GM12878 (cell line): ENCODE data around the gene TMEM184C. TPM values are rescaled to one million over a fixed set of nuclear protein-coding genes. Genes with fewer than 3 reads are reported as not detected.

Experiments
- ATAC-seq: fragments of 200-7000 bp; cut with Tn5 transposase; 3 replicates; pipeline ENCODE4 v1.9.1; 2020; ENCODE audit warnings: mild to moderate bottlenecking, moderate library complexity
- BruUV-seq: library from RNA; stranded (reverse); fragments of 400-500 nt; replicated peaks from 2 replicates; lab custom pipeline; 2021; lab: Mats Ljungman, UMichigan
- CTCF ChIA-PET: fragments of 300-600 bp; sonication (Branson Sonifier 250); formaldehyde crosslinking; extraction: SDS; loops from one replicate; lab custom pipeline; 2021; ENCODE audit warnings: inconsistent platforms; lab: Yijun Ruan, JAX
- POLR2A ChIA-PET: fragments of 350-600 bp; formaldehyde crosslinking; extraction: SDS; loops from one replicate; lab custom pipeline; 2021; ENCODE audit warnings: inconsistent platforms; lab: Charles Lee
- RAD21 ChIA-PET: fragments of 300-600 bp; sonication (Branson Sonifier 250); formaldehyde crosslinking; loops from one replicate; lab custom pipeline; 2023; ENCODE audit warnings: antibody characterized with exemption; ENCODE audit not compliant: unreplicated experiment; lab: Charles Lee
- SMC1A ChIA-PET: fragments of 300-600 bp; sonication (Branson Sonifier 250); formaldehyde crosslinking; loops from one replicate; lab custom pipeline; 2023; ENCODE audit not compliant: unreplicated experiment, uncharacterized antibody; lab: Charles Lee
- DNase-seq: peaks from one replicate; pipeline ENCODE4 v3.0.0-alpha.2; 2011; ENCODE audit warnings: low read depth, low spot score
- FAIRE-seq: peaks from 3 replicates; lab custom pipeline; 2011; peaks lifted over from hg19 to GRCh38; lab: Jason Lieb, UNC
- H2AFZ ChIP-seq: 2 replicates; pipeline ENCODE4 v1.6.0; 2011; ENCODE audit warnings: low read depth, low read length, control low read depth; ENCODE audit not compliant: control insufficient read depth
- H3K27ac ChIP-seq: 2 replicates; pipeline ENCODE4 v1.5.1; 2011; ENCODE audit warnings: control low read depth; ENCODE audit not compliant: control insufficient read depth, insufficient read depth
- H3K27me3 ChIP-seq, 2 experiments: replicated peaks in 1 of 2; 2 replicates each; pipeline versions ENCODE4 v1.6.0 to v1.6.1; 2011; ENCODE audit warnings: low read length in 1 of 2; ENCODE audit not compliant: control insufficient read depth in 2 of 2, insufficient read depth in 2 of 2
- H3K36me3 ChIP-seq, 2 experiments: 2 replicates each; pipeline ENCODE4 v1.5.1; 2011; ENCODE audit warnings: low read length in 1 of 2; ENCODE audit not compliant: control insufficient read depth in 2 of 2, insufficient read depth in 2 of 2
- H3K4me1 ChIP-seq: 2 replicates; pipeline ENCODE4 v1.6.1; 2011; ENCODE audit warnings: mild to moderate bottlenecking, low read length, moderate library complexity, mixed read lengths; ENCODE audit not compliant: control insufficient read depth, insufficient read depth
- H3K4me2 ChIP-seq: 2 replicates; pipeline ENCODE4 v1.6.0; 2011; ENCODE audit warnings: control low read depth; ENCODE audit not compliant: control insufficient read depth, insufficient read depth
- H3K4me3 ChIP-seq: fragments of 200-600 bp; sonication (generic); 2 replicates; pipeline ENCODE4 v1.5.1; 2016
- H3K79me2 ChIP-seq: 2 replicates; pipeline ENCODE4 v1.6.0; 2011; ENCODE audit warnings: low read length; ENCODE audit not compliant: control insufficient read depth, insufficient read depth
- H3K9ac ChIP-seq: 2 replicates; pipeline ENCODE4 v1.8.0; 2011; ENCODE audit warnings: low read length, control low read depth, mixed read lengths; ENCODE audit not compliant: control insufficient read depth, insufficient read depth
- H3K9me3 ChIP-seq: replicated peaks from 3 replicates; pipeline ENCODE4 v1.5.1; 2011; ENCODE audit warnings: mild to moderate bottlenecking, low read length; ENCODE audit not compliant: control insufficient read depth, insufficient read depth
- H4K20me1 ChIP-seq: 2 replicates; pipeline ENCODE4 v1.6.0; 2011; ENCODE audit not compliant: control insufficient read depth, insufficient read depth
- ASH2L ChIP-seq: fragments of 300-600, 200-600 bp; sonication (generic); IDR thresholded peaks from 2 replicates; pipeline ENCODE4 v1.6.1; 2017; ENCODE audit warnings: low read depth, mild to moderate bottlenecking, borderline replicate concordance
- BACH1 ChIP-seq: fragments of 450-650 bp; IDR thresholded peaks from 2 replicates; pipeline ENCODE4 v1.6.1; 2017; ENCODE audit warnings: mild to moderate bottlenecking, borderline replicate concordance
- BMI1 ChIP-seq: fragments of 450-650 bp; IDR thresholded peaks from 2 replicates; pipeline ENCODE4 v1.6.1; 2016; ENCODE audit warnings: mild to moderate bottlenecking, moderate library complexity, borderline replicate concordance
- CREB1 ChIP-seq: IDR thresholded peaks from 2 replicates; pipeline ENCODE4 v1.6.1; 2012; ENCODE audit warnings: low read depth, mild to moderate bottlenecking, inconsistent platforms
- CTCF ChIP-seq, 3 experiments: IDR thresholded peaks in 2 of 3; conservative IDR thresholded peaks in 1 of 3; 2 replicates each; pipeline ENCODE4 v1.5.1; 2011; ENCODE audit warnings: low read depth in 3 of 3, low read length in 3 of 3, mild to moderate bottlenecking in 3 of 3, control low read depth in 2 of 3, moderate library complexity in 2 of 3, inconsistent platforms in 1 of 3, mixed read lengths in 1 of 3; ENCODE audit not compliant: control insufficient read depth in 2 of 3, insufficient read depth in 1 of 3; ENCODE audit errors: extremely low read depth in 1 of 3
- EED ChIP-seq: sonication (generic); IDR thresholded peaks from 2 replicates; pipeline ENCODE4 v1.6.1; 2016; ENCODE audit warnings: antibody characterized with exemption, low read depth
- GATAD2B ChIP-seq: fragments of 450-650 bp; conservative IDR thresholded peaks from 2 replicates; pipeline ENCODE4 v1.6.1; 2017; ENCODE audit warnings: low read depth, mild to moderate bottlenecking, moderate library complexity
- NKRF ChIP-seq: fragments of 450-650 bp; conservative IDR thresholded peaks from 2 replicates; pipeline ENCODE4 v1.6.1; 2017; ENCODE audit warnings: mild to moderate bottlenecking, moderate library complexity
- SKIL ChIP-seq: fragments of 450-650 bp; IDR thresholded peaks from 2 replicates; pipeline ENCODE4 v1.6.1; 2017; ENCODE audit warnings: mild to moderate bottlenecking, low read depth, inconsistent platforms; ENCODE audit not compliant: poor library complexity, severe bottlenecking
- SMAD5 ChIP-seq: IDR thresholded peaks from 2 replicates; pipeline ENCODE4 v1.6.1; 2016; ENCODE audit warnings: antibody characterized with exemption, low read depth
- SUZ12 ChIP-seq: fragments of 200-600 bp; sonication (generic); IDR thresholded peaks from one replicate; pipeline ENCODE4 v1.6.1; 2018; ENCODE audit warnings: antibody characterized with exemption, mild to moderate bottlenecking; ENCODE audit not compliant: unreplicated experiment
- ZBTB4 ChIP-seq: fragments of 450-650 bp; formaldehyde crosslinking; IDR thresholded peaks from 2 replicates; pipeline ENCODE4 v1.4.0; 2022; ENCODE audit warnings: mild to moderate bottlenecking, moderate library complexity
- ZZZ3 ChIP-seq: IDR thresholded peaks from 2 replicates; pipeline ENCODE4 v1.6.1; 2011; ENCODE audit warnings: low read depth; ENCODE audit not compliant: control insufficient read depth, insufficient read length
- WGBS: methylation state at CpG from one replicate; pipeline ENCODE4 v1.1.6; 2016; ENCODE audit warnings: low lambda C conversion rate; ENCODE audit not compliant: insufficient replicate concordance, insufficient coverage; ENCODE audit errors: missing lambda C conversion rate; 5-methylcytosine and 5-hydroxymethylcytosine counted together
- in situ Hi-C: fragments of 300-500 bp; cut with MboI; formaldehyde crosslinking; loops from 9 replicates; pipeline ENCODE4 v1.14.3; 2018; ENCODE audit warnings: mixed read lengths
- intact Hi-C: fragments of 100-400 bp; cut with micrococcal nuclease; formaldehyde crosslinking; loops from one replicate; pipeline ENCODE4 v1.14.2; 2022; ENCODE audit not compliant: unreplicated experiment
- polyA plus RNA-seq, 11 experiments: library from polyadenylated mRNA; depleted of rRNA in 4 of 11; unstranded in 6 of 11; stranded (reverse) in 5 of 11; fragments of >200 nt; fragmentation: Nextera tagmentation in 4 of 11; fragmentation: Illumina TruSeq in 1 of 11; extraction: Ambion mirVana in 4 of 11; extraction: Trizol in 1 of 11; gene quantifications; 1 replicate in 1 of 11; 2 replicates in 10 of 11; pipeline versions ENCODE4 v1.2.1 to v1.2.3, GENCODE V29; 2011 to 2016; ENCODE audit warnings: inconsistent platforms in 2 of 11, missing spikeins in 2 of 11, low read depth in 1 of 11
- total RNA-seq, 4 experiments: library from RNA; depleted of rRNA in 3 of 4; stranded (reverse); fragments of >200 nt in 3 of 4; fragmentation: Illumina TruSeq in 1 of 4; extraction: Trizol in 1 of 4; gene quantifications; 2 replicates each; pipeline versions ENCODE4 v1.2.1 to v1.2.3, GENCODE V29; 2013 to 2021

The TMEM184C gene
- total and polyA plus RNA-seq, 10 of the 15 experiments (the other 5 are each of a cell fraction or from before 2014, with no cell fraction given): 3.4 to 22.6 (median 18.2) TPM

- RAD21 ChIA-PET: interaction anchor here (0.6 to 1.4 kb wide), 7 partner anchors 23 to 426 kb away, joined by 3 to 11 read pairs (median 5); no protein-coding TSS in a partner anchor
- 65% methylated on average over 3 of the region's 3 CpGs for WGBS
Observed at GRCh38 chr4:147587041-147587440, 30.2 kb upstream of the TMEM184C start.

More at GRCh38 chr4:147587041-147587440, 30.2 kb upstream of the TMEM184C start:
- Histone ChIP-seq H3K27ac (no peak overlapping the region), H3K4me2 (no peak overlapping the region; the same call in 1 of the 2 replicates), H3K79me2 (no peaks in the 10 kb centered on the region), H3K9ac (no peak overlapping the region), H2AFZ (no peak overlapping the region), H3K9me3 (peaks cover 4% of the 10 kb centered on the region; the same call in 1 of the 3 replicates), H3K36me3 (no peaks in the 10 kb centered on the region), H3K4me3 (no peak overlapping the region), H4K20me1 (no peaks in the 10 kb centered on the region), H3K27me3 (no peaks in the 10 kb centered on the region), H3K4me1 (peaks cover 7% of the 10 kb centered on the region; the same call in 1 of the 2 replicates)
- BruUV-seq: no TSS peak
- ChIA-PET CTCF (interaction anchor here (0.8 to 6.2 kb wide), 11 partner anchors 9 to 425 kb away, joined by 3 to 93 read pairs (median 5); partner anchors contain the start of gene TMEM184C), SMC1A (interaction anchor here (0.9 to 2.4 kb wide), 8 partner anchors 11 to 280 kb away, joined by 3 to 9 read pairs (median 4); no protein-coding TSS in a partner anchor), POLR2A (interaction anchor here (0.5 kb wide), 1 partner anchor 396 kb away, joined by 5 read pairs; no protein-coding TSS in a partner anchor)
- intact Hi-C loops: no loop called here
- ATAC-seq (no peak), DNase-seq (no peak), FAIRE-seq (no peak)
- TF ChIP-seq CREB1 (no peak), SKIL (no peak), SMAD5 (no peak), NKRF (no peak), BMI1 (no peak), ZZZ3 (no peak), ASH2L (no peak), CTCF (IDR thresholded peaks at IDR 0.05 in 2 of 3, conservative IDR thresholded peaks at IDR 0.05 in 1 of 3; ENCODE audit: control insufficient read depth in 2 of 3, extremely low read depth in 1 of 3, insufficient read depth in 1 of 3, low read depth in 3 of 3, low read length in 3 of 3) (no peak), EED (no peak), GATAD2B (no peak), SUZ12 (no peak), ZBTB4 (no peak), BACH1 (no peak)
- in situ Hi-C loops: loop anchor here (5.0 kb wide), 1 partner anchor 70 kb away; no protein-coding TSS in a partner anchor
